ENCODE measurements around the gene MYO5C. TPM values are rescaled to one million over a fixed set of nuclear protein-coding genes. Genes with fewer than 3 reads are reported as not detected.

Gene MYO5C
- total RNA-seq, 2 donors from 2014 or later = 0.69 to 1.6 TPM

GRCh38 chr15:52326756-52327155, 31.2 kb upstream of the MYO5C start:
- H3K4me3 Mint-ChIP-seq = no peak overlapping the region
- H3K9me3 Mint-ChIP-seq = no peaks in the 10 kb centered on the region
- peaks cover 8% of the 10 kb centered on the region for H3K4me1 Mint-ChIP-seq (ENCODE audit: low read depth)
- no peak overlapping the region for H3K27ac Mint-ChIP-seq
- no peaks in the 10 kb centered on the region for H3K27me3 Mint-ChIP-seq (ENCODE audit: low read depth)
- no peak for ATAC-seq (replicated peaks in 1 of 2)
- H3K36me3 Mint-ChIP-seq (ENCODE audit: insufficient read depth in 2 of 2) = peaks cover 0 to 7% of the 10 kb centered on the region in 2 donors
- no peak for DNase-seq

- no peak overlapping the region for H3K27ac Mint-ChIP-seq
- H3K4me1 Mint-ChIP-seq (ENCODE audit: low read depth) = no peaks in the 10 kb centered on the region
Measured at GRCh38 chr15:52324109-52324508, 28.5 kb upstream of the MYO5C start.

GRCh38 chr15:52318729-52319500, 23.3 kb upstream of the MYO5C start:
- H3K4me1 Mint-ChIP-seq (ENCODE audit: low read depth) = no peaks in the 10 kb centered on the region
- DNase-seq = no peak
- peaks cover 3 to 8% of the 10 kb centered on the region in 2 donors for H3K36me3 Mint-ChIP-seq (ENCODE audit: insufficient read depth in 2 of 2)
- no peak overlapping the region for H3K4me3 Mint-ChIP-seq
- no peak for ATAC-seq (replicated peaks in 1 of 2)
- H3K27ac Mint-ChIP-seq = no peak overlapping the region
- no peaks in the 10 kb centered on the region for H3K9me3 Mint-ChIP-seq
- H3K27me3 Mint-ChIP-seq (ENCODE audit: low read depth) = no peaks in the 10 kb centered on the region

More at GRCh38 chr15:52324109-52324508, 28.5 kb upstream of the MYO5C start:
- DNase-seq = no peak
- H3K9me3 Mint-ChIP-seq = no peaks in the 10 kb centered on the region
- ATAC-seq (replicated peaks in 1 of 2) = no peak
- no peaks in the 10 kb centered on the region for H3K27me3 Mint-ChIP-seq (ENCODE audit: low read depth)
- H3K4me3 Mint-ChIP-seq = no peak overlapping the region
- H3K36me3 Mint-ChIP-seq (ENCODE audit: insufficient read depth in 2 of 2) = peaks cover 0 to 8% of the 10 kb centered on the region in 2 donors

GRCh38 chr15:52317688-52318087, 22.1 kb upstream of the MYO5C start:
- no peaks in the 10 kb centered on the region for H3K4me1 Mint-ChIP-seq (ENCODE audit: low read depth)
- H3K36me3 Mint-ChIP-seq (ENCODE audit: insufficient read depth in 2 of 2) = peaks cover 3 to 9% of the 10 kb centered on the region in 2 donors
- DNase-seq (no peak), ATAC-seq (replicated peaks in 1 of 2) (no peak)
- H3K27ac Mint-ChIP-seq = peak overlapping the region; percentile 20
- H3K27me3 Mint-ChIP-seq (ENCODE audit: low read depth) = no peaks in the 10 kb centered on the region
- no peak overlapping the region for H3K4me3 Mint-ChIP-seq
- H3K9me3 Mint-ChIP-seq = no peaks in the 10 kb centered on the region

GRCh38 chr15:52317022-52317421, 21.4 kb upstream of the MYO5C start:
- Mint-ChIP-seq H3K36me3 (ENCODE audit: insufficient read depth in 2 of 2) (peaks cover 3 to 9% of the 10 kb centered on the region in 2 donors), H3K9me3 (no peaks in the 10 kb centered on the region), H3K27ac (no peak overlapping the region), H3K4me1 (ENCODE audit: low read depth) (no peaks in the 10 kb centered on the region), H3K27me3 (ENCODE audit: low read depth) (no peaks in the 10 kb centered on the region), H3K4me3 (no peak overlapping the region)
- DNase-seq (no peak), ATAC-seq (replicated peaks in 1 of 2) (no peak)

- Mint-ChIP-seq H3K36me3 (ENCODE audit: insufficient read depth in 2 of 2) (peaks cover 1 to 3% of the 10 kb centered on the region in 2 donors), H3K4me1 (ENCODE audit: low read depth) (no peaks in the 10 kb centered on the region), H3K27ac (no peak overlapping the region), H3K9me3 (no peaks in the 10 kb centered on the region), H3K27me3 (ENCODE audit: low read depth) (no peaks in the 10 kb centered on the region), H3K4me3 (no peak overlapping the region)
- peak in 1 of 2 donors; percentile 59 for ATAC-seq (replicated peaks in 1 of 2)
- DNase-seq = no peak
Measured at GRCh38 chr15:52309154-52309548, 13.5 kb upstream of the MYO5C start.

- no peak overlapping the region for H3K4me3 Mint-ChIP-seq
- H3K27ac Mint-ChIP-seq = no peak overlapping the region
- peaks cover 1 to 2% of the 10 kb centered on the region in 2 donors for H3K36me3 Mint-ChIP-seq (ENCODE audit: insufficient read depth in 2 of 2)
- no peaks in the 10 kb centered on the region for H3K27me3 Mint-ChIP-seq (ENCODE audit: low read depth)
- ATAC-seq (replicated peaks in 1 of 2) (peak in 1 of 2 donors; percentile 16), DNase-seq (no peak)
- H3K4me1 Mint-ChIP-seq (ENCODE audit: low read depth) = no peaks in the 10 kb centered on the region
- peaks cover 0 to 3% of the 10 kb centered on the region in 2 donors for H3K9me3 Mint-ChIP-seq
Measured at GRCh38 chr15:52308446-52309153, 13.0 kb upstream of the MYO5C start.

GRCh38 chr15:52307847-52308246, 12.2 kb upstream of the MYO5C start:
- no peak overlapping the region for H3K27ac Mint-ChIP-seq
- no peaks in the 10 kb centered on the region for H3K4me1 Mint-ChIP-seq (ENCODE audit: low read depth)
- H3K4me3 Mint-ChIP-seq = no peak overlapping the region
- H3K9me3 Mint-ChIP-seq = peaks cover 0 to 3% of the 10 kb centered on the region in 2 donors
- peaks cover 0 to 1% of the 10 kb centered on the region in 2 donors for H3K36me3 Mint-ChIP-seq (ENCODE audit: insufficient read depth in 2 of 2)
- no peak for DNase-seq
- no peaks in the 10 kb centered on the region for H3K27me3 Mint-ChIP-seq (ENCODE audit: low read depth)
- no peak for ATAC-seq (replicated peaks in 1 of 2)

GRCh38 chr15:52306270-52306669, 10.7 kb upstream of the MYO5C start:
- H3K4me1 Mint-ChIP-seq (ENCODE audit: low read depth) = no peaks in the 10 kb centered on the region

GRCh38 chr15:52303093-52303772, 7.6 kb upstream of the MYO5C start:
- Mint-ChIP-seq H3K27ac (no peak overlapping the region), H3K4me1 (ENCODE audit: low read depth) (no peaks in the 10 kb centered on the region), H3K4me3 (no peak overlapping the region), H3K27me3 (ENCODE audit: low read depth) (no peaks in the 10 kb centered on the region), H3K9me3 (peaks cover 0 to 3% of the 10 kb centered on the region in 2 donors), H3K36me3 (ENCODE audit: insufficient read depth in 2 of 2) (peaks cover 0 to 1% of the 10 kb centered on the region in 2 donors)
- no peak for ATAC-seq (replicated peaks in 1 of 2)
- no peak for DNase-seq

More at GRCh38 chr15:52306270-52306669, 10.7 kb upstream of the MYO5C start:
- DNase-seq (no peak), ATAC-seq (replicated peaks in 1 of 2) (peak; percentile 79 to 86)
- no peak overlapping the region for H3K27ac Mint-ChIP-seq
- no peak overlapping the region for H3K4me3 Mint-ChIP-seq
- H3K27me3 Mint-ChIP-seq (ENCODE audit: low read depth) = no peaks in the 10 kb centered on the region
- H3K36me3 Mint-ChIP-seq (ENCODE audit: insufficient read depth in 2 of 2) = peaks cover 0 to 1% of the 10 kb centered on the region in 2 donors
- peaks cover 0 to 3% of the 10 kb centered on the region in 2 donors for H3K9me3 Mint-ChIP-seq

- Mint-ChIP-seq H3K36me3 (ENCODE audit: insufficient read depth in 2 of 2) (peaks cover 0 to 1% of the 10 kb centered on the region in 2 donors), H3K4me3 (no peak overlapping the region), H3K27ac (no peak overlapping the region), H3K9me3 (peaks cover 0 to 3% of the 10 kb centered on the region in 2 donors), H3K27me3 (ENCODE audit: low read depth) (peaks cover 6% of the 10 kb centered on the region), H3K4me1 (ENCODE audit: low read depth) (no peaks in the 10 kb centered on the region)
- ATAC-seq (replicated peaks in 1 of 2) = no peak
- no peak for DNase-seq
Measured at GRCh38 chr15:52301265-52301847, 5.8 kb upstream of the MYO5C start.

GRCh38 chr15:52294881-52295420, 653 bp downstream of the MYO5C start:
- no peaks in the 10 kb centered on the region for H3K36me3 Mint-ChIP-seq (ENCODE audit: insufficient read depth in 2 of 2)
- no peaks in the 10 kb centered on the region for H3K9me3 Mint-ChIP-seq
- H3K27me3 Mint-ChIP-seq (ENCODE audit: low read depth) = peaks cover 35% of the 10 kb centered on the region
- DNase-seq = no peak
- peak; percentile 24 to 27 for ATAC-seq (replicated peaks in 1 of 2)
- H3K4me1 Mint-ChIP-seq (ENCODE audit: low read depth) = peaks cover 9% of the 10 kb centered on the region
- peak overlapping the region; percentile 57 to 69 for H3K4me3 Mint-ChIP-seq
- no peak overlapping the region for H3K27ac Mint-ChIP-seq
